GM18867 (cell line): ENCODE data around the gene JARID2.
A peak's percentile ranks its signal among the peaks of the same experiment; 100 is the strongest.
"Not testable (repeated sequence)": the region's sequence is repeated elsewhere in the genome, so short reads cannot be mapped to it uniquely, and the experiment has no call there.

Experiments used
- ATAC-seq: cut with Tn5 transposase; IDR thresholded peaks from one replicate; pipeline ENCODE4 v1.9.1; 2021; ENCODE audit warnings: mild to moderate bottlenecking, moderate library complexity; ENCODE audit not compliant: unreplicated experiment

The JARID2 gene

GRCh38 chr6:15287670-15288375 is 42.0 kb downstream of the JARID2 start:
- peak; percentile 99 for ATAC-seq

GRCh38 chr6:15288856-15289255 is 43.0 kb downstream of the JARID2 start:
- no peak for ATAC-seq

DNA sequence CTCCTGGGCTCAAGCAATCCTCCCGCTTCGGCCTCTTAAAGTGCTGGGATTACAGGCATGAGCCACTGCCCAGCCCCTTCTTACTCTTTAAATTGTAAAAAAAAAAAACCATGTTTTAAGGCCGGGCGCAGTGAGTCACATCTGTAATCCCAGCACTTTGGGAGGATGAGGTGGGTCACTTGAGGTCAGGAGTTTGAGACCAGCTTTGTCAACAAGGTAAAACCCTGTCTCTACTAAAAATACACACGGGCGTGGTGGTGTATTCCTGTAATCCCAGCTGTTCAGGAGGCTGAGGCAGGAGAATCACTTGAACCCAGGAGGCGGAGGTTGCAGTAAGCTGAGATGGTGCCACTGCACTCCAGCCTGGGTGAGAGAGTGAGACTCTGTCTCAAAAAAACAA is 43.6 kb downstream of the JARID2 start:
- ATAC-seq = not testable (repeated sequence)

- ATAC-seq = no peak
Observed at GRCh38 chr6:15290067-15290680, 44.3 kb downstream of the JARID2 start.

DNA sequence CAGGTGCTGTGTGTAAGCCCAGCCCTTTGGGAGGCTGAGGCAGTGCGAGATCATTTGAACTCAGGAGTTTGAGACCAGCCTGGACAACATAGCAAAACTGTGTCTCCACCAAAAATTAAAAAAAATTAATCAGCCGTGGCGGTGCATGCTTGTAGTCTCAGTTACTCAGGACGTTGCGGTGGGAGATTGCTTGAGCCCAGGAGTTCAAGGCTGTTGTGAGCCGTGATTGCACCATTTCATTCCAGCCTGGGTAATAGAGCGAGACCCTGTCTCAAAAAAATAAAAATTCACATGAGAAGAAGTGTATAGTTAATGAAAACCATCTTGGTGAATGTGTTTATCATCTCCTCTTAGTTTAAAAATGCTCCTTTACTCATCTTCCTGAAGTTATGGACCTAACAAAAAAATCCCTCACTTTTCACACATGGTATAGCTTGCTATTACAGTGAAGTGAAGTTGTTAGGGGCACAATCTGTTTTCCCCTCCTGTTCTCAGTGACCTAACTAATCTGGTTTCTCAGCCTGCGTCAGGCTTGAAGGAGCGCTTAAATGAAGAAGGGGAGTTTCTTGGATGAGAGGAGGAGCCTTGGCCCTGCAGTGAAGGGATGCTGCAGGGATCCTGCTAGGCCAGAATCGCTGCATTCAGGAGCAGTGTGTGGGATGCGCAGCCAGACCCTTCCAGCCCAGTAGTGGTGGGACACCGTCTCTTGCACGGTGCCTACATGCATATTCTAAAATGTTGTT is 45.3 kb downstream of the JARID2 start:
- ATAC-seq = no peak

DNA sequence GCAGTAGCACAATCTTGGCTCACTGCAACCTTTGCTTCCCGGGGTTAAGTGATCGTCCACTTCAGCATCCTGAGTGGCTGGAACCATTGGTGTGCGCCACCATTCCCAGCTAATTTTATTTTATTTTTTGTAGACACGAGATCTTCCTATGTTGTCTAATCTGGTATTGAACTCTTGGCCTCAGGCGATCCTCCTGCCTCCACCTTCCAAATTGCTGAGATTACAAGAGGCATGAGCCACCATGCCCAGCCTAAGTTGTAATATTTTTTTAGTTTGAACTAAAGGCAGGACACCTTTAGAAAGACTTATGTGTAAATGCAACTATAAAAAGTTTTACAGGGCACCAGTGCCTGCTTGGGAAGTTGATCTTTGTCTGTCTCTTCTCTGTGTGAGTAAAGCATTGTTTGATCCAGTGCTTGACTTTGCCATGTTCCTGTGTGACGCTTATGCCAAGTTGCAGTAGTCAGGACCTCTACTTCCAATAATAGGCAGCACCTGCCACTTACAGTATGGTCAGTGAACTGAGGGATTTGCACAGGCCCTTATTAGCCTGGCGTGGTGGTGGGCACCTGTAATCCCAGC is 46.9 kb downstream of the JARID2 start:
- no peak for ATAC-seq

GRCh38 chr6:15293674-15294073 is 47.8 kb downstream of the JARID2 start:
- ATAC-seq = no peak

- no peak for ATAC-seq
Observed at GRCh38 chr6:15294504-15294903, 48.6 kb downstream of the JARID2 start.

- ATAC-seq = no peak
Observed at GRCh38 chr6:15296249-15296648, 50.4 kb downstream of the JARID2 start.

DNA sequence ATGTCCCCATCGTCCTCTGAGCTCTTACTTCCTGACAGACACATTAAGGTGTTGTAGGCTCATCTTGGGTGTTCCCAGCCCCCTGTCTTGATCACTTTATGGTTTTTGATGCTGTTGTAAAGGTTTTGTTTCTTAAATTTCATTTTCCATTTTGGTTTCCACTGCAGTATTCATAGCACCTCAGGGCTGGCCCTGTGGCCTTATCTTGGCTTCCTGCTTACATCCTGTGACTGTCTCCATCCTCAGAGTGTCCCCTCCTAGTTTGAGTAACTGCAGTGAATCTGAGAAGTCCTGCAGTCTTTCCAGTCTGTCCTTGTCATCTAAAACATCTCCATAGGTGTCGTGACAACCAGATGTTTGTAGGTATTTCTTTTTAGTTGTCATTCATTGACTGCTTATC is 50.9 kb downstream of the JARID2 start:
- ATAC-seq = no peak

GRCh38 chr6:15297167-15297566 is 51.3 kb downstream of the JARID2 start:
- not testable (repeated sequence) for ATAC-seq

- ATAC-seq = no peak
Observed at GRCh38 chr6:15297895-15298590, 52.2 kb downstream of the JARID2 start.

- ATAC-seq = peak; percentile 89
Observed at GRCh38 chr6:15299430-15300131, 53.7 kb downstream of the JARID2 start.

GRCh38 chr6:15301179-15302006 is 55.5 kb downstream of the JARID2 start:
- ATAC-seq = no peak

- no peak for ATAC-seq
Observed at GRCh38 chr6:15303162-15303919, 57.5 kb downstream of the JARID2 start.

- no peak for ATAC-seq
Observed at GRCh38 chr6:15303920-15304291, 58.0 kb downstream of the JARID2 start.

DNA sequence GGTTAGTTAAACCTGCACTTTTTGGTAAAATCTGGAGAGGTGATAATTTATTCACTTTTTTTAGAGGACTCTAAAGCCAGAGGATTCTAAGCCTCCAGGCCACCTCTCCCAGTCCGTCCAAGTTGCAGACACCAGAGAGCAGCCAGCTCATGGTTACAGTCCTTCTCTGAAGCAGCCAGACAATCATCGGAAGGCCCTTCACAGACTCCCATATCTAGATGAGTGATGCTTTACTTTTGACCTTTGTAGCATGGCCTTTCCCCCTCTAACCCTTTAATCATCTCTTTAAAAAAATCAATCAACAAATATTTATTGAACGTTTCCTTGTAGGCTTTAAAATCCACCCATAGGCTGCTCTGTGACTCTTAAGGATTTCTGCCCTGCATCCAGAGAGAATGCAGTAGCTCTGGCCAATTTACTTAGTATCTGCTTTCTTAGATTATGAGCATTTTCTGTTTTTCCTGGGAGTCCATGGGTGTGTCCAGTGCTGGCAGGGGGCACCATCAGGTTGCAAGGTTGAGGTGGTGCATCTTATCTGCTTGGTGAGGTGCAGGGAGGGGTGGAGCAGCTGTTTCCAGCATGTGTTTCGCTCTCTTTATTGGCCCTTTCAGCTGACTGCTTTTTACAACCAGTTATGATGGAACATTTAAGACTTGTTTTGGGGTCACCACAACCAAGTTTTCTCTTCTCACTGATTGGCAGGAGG is 58.6 kb downstream of the JARID2 start:
- no peak for ATAC-seq

- ATAC-seq = peak; percentile 69
Observed at GRCh38 chr6:15305496-15305895, 59.6 kb downstream of the JARID2 start.
